Subcutaneous abdominal adipose tissue (tissue), 5 donors: Measurements from ENCODE around the gene TSKU.

Experiments
- H3K27ac ChIP-seq: one replicate; pipeline ENCODE4 v1.7.0; 2013; ENCODE audit warnings: low read depth, mild to moderate bottlenecking, inconsistent platforms, low read length, moderate library complexity
- H3K27me3 ChIP-seq, 5 donors: one replicate each; pipeline ENCODE4 v1.7.0; 2013; ENCODE audit warnings: low read length in 5 of 5, inconsistent platforms in 1 of 5; ENCODE audit not compliant: control insufficient read depth in 5 of 5, insufficient read depth in 4 of 5
- H3K36me3 ChIP-seq, 5 donors: one replicate each; pipeline ENCODE4 v1.7.0; 2013; ENCODE audit warnings: low read length in 5 of 5; ENCODE audit not compliant: control insufficient read depth in 5 of 5, insufficient read depth in 5 of 5
- H3K4me1 ChIP-seq, 5 donors: one replicate each; pipeline ENCODE4 v1.7.0; 2013; ENCODE audit warnings: low read length in 5 of 5, mild to moderate bottlenecking in 3 of 5, moderate library complexity in 1 of 5; ENCODE audit not compliant: control insufficient read depth in 5 of 5, insufficient read depth in 5 of 5
- H3K4me3 ChIP-seq, 5 donors: one replicate each; pipeline ENCODE4 v1.7.0; 2013; ENCODE audit warnings: low read length in 5 of 5, low read depth in 1 of 5
- H3K9ac ChIP-seq, 5 donors: one replicate each; pipeline ENCODE4 v1.7.0; 2013; ENCODE audit warnings: low read length in 5 of 5, mild to moderate bottlenecking in 4 of 5, moderate library complexity in 3 of 5
- H3K9me3 ChIP-seq, 5 donors: one replicate each; pipeline ENCODE4 v1.7.0; 2013; ENCODE audit warnings: low read length in 5 of 5; ENCODE audit not compliant: control insufficient read depth in 5 of 5
- donor health status: healthy.
- donor health status: healthy.
- donor health status: healthy.
- donor health status: healthy.
- donor health status: healthy.

The TSKU gene

DNA sequence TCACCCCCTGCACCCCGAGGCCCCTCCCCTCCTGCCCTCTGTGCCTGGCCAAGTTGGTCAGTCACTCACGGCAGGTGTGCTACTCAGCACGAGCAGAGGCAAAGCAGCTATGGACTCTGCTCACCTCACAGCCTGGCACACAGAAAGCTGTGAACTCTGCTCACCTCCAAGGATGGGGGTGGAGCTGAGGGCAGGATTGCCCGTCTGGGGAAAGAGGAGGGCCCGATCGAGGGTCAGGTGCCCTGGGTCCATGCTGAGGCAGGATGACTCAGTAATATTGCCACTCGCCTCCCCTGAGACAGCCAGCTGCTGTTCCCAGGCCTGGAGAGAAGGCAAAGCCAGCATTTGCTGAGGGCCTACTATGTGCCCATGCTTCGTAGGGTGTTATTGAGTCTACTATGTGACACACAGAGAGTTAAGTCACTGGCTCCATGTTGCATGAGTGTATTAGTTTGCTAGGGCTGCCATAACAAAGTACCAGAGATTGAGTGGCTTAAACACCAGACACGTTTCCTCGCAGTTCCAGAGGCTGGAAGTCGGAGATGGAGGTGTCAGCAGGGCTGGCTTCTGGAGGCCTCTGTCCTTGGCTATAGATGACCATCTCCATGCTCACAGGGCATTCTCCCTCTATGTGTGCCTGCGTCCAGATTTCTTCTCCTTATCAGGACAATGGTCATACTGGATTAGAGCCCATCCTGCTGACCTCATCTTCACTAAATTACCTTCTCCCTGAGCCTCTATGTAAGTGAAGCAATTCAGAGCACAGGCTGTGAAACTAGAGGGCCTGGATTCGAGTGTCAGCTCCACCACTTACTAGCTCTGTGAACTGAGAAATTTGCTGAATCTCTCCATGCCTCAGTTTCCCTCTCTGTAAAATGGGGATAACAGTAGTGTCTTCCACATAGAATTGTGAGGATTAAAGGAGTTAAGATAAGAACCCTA lies 13.2 kb upstream of the TSKU start:
- Histone ChIP-seq H3K36me3 (no peaks in the 10 kb centered on the region), H3K9ac (peak overlapping the region in 3 of 5 donors; percentile 7 to 18 (median 11)), H3K27ac (peak overlapping the region; percentile 78), H3K27me3 (no peaks in the 10 kb centered on the region), H3K9me3 (no peaks in the 10 kb centered on the region), H3K4me3 (no peak overlapping the region), H3K4me1 (peaks cover 14 to 91% (median 90%) of the 10 kb centered on the region in 5 donors)

DNA sequence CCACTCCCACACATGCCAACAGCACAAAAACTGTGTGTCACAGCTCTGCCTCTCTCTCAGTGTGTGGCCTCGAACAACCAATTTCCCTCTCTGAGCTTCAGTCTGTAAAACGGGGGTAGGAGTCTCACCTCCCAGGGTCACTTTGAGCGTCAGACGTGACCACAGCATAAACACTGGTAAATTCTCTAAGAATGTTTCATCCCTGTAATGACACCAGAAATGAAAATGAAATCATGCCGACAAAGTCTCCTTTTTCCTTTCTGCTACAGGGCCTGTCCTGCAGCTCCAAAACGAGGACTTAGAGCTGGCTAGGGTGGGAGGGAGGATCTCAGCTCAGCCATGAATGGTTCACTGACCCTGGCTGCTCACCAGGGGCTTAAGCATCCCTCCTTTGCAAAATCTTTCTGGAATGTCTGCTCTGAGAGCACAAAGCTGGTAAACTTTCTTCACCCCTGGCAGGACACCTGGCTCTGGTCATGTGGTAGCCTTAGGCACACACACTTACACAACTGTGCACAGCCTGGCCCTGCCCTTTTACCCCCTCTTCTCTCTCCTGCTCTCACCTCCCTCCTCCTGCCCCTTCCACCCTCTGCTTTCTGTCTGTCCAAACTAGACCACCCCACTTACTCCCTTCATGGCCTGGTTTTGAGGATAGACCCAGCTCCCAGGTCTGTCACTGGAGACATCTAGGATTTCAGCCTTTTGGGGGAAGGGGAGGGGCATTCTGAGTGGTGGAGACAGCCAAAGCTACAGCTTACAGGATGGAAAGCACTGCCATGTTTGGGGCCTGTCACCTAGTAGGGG lies 12.3 kb upstream of the TSKU start:
- Histone ChIP-seq H3K27ac (peak overlapping the region; percentile 78), H3K9me3 (peaks cover 0 to 2% (median 0%) of the 10 kb centered on the region in 5 donors), H3K4me1 (peaks cover 14 to 87% (median 84%) of the 10 kb centered on the region in 5 donors), H3K4me3 (no peak overlapping the region), H3K36me3 (no peaks in the 10 kb centered on the region), H3K27me3 (no peaks in the 10 kb centered on the region), H3K9ac (peak overlapping the region in 3 of 5 donors; percentile 2 to 18 (median 11))

DNA sequence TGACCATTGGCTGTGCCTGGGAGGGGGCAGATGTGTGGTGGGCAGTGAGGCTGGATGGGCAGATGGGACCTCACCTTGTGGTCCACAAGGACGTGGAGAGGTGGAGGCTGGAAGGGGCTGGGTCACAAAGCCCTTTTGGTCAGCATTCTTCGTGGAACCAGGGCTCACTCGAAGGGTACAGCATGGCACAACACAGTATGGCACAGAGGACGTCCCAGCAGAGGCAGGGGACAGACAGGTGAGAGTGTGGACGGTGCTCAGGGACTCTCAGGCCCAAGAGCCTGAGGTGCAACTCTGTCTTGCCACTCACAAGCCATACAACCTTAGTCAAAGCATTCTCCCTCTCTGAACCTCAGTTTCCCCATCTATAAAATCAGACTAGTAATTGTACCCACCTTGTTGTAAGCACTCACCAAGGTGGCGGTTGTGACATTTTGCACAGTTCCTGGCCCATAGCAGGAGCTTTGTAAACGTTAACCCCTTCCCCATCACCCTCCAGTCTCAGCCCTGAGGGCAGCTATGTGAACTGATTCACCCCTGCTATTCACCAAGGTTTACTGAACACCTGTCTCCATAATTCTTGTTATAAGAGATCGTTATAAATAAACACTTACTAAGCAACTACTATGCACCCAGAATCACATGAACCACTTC lies 11.6 kb upstream of the TSKU start:
- Histone ChIP-seq H3K4me1 (peaks cover 14 to 79% (median 76%) of the 10 kb centered on the region in 5 donors), H3K9ac (peak overlapping the region in 2 of 5 donors; percentile 2 to 11), H3K36me3 (no peaks in the 10 kb centered on the region), H3K9me3 (peaks cover 0 to 4% (median 2%) of the 10 kb centered on the region in 5 donors), H3K27ac (peak overlapping the region; percentile 78), H3K4me3 (no peak overlapping the region), H3K27me3 (no peaks in the 10 kb centered on the region)

DNA sequence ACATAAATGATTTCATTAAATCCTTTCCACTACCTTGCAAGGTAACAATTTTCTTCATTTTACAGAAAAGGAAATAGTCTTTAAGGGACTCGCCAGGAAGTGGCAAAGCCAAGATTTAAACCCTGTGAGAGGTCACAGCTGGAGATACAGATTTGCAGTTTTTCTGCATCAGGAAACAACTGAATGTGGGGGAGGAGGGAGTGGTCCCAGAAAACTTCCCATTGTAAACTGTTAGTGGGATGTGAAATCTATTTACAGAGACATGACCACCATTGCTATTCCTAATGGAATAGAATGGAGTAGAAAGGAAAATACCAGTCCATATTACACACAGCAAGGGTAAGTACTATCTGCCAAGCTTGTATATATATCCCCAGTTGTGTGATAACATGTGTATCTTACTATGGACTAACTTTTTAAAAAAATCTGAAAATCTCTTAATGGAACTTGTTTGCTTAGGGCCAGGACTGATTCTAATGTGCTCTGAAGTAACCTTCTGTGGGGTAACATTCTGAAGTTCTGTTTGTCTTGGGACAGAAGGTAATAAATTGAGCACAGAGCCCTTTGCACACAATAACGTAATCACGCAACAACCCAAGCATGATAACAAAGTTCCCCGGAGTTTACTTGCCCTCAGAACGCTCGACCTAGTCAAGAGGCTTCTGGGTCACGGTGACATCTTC lies 10.9 kb upstream of the TSKU start:
- H3K4me1 ChIP-seq: peaks cover 14 to 73% (median 70%) of the 10 kb centered on the region in 5 donors
- H3K36me3 ChIP-seq: no peaks in the 10 kb centered on the region
- no peak overlapping the region for H3K9ac ChIP-seq
- H3K27me3 ChIP-seq: no peaks in the 10 kb centered on the region
- H3K4me3 ChIP-seq: no peak overlapping the region
- peaks cover 0 to 5% (median 4%) of the 10 kb centered on the region in 5 donors for H3K9me3 ChIP-seq
- H3K27ac ChIP-seq: peak overlapping the region; percentile 78

DNA sequence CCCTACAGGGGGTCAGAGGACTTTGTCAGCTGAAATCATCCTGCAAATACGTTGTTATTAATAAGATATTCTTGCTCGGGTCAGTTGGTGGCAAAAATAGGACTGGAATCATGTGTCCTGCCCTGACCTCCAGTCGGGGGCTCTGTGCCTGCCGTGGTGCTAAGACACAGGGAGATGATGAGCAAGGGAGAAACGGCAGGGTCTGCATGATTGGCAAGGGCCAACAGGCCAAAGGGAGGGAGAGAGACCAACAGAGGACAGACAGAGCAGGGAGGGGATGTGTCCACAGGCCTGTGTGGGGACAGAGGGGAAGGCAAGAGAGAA lies 10.4 kb upstream of the TSKU start:
- Histone ChIP-seq H3K9me3 (peaks cover 0 to 5% (median 4%) of the 10 kb centered on the region in 5 donors), H3K27me3 (no peaks in the 10 kb centered on the region), H3K36me3 (no peaks in the 10 kb centered on the region), H3K9ac (peak overlapping the region in 2 of 5 donors; percentile 36 to 57), H3K27ac (peak overlapping the region; percentile 78), H3K4me3 (no peak overlapping the region), H3K4me1 (peaks cover 14 to 72% (median 67%) of the 10 kb centered on the region in 5 donors)

DNA sequence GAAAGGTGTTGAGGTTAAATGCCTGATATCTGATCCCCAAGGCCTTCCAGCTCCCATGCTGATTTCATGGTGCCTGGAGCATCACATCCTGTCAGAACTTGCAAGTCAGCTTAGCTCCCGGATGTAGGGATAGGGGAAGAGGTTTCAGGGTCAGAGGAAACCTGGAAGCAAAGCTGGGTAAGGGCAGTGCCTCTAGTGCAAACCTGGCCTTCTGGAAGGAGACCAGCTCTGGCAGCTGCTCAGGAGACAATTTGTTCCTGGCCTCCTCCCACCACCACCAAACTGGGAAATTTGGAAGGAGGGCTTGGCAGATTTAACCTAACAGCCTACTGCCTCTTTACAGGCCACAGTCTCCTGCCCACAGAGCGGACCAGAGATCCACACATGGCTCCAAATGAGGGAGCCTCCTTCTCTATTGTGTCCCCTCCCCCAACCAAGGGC lies 9.2 kb upstream of the TSKU start:
- H3K9me3 ChIP-seq: peaks cover 0 to 5% (median 4%) of the 10 kb centered on the region in 5 donors
- H3K27me3 ChIP-seq: no peaks in the 10 kb centered on the region
- H3K4me3 ChIP-seq: no peak overlapping the region
- H3K27ac ChIP-seq: peak overlapping the region; percentile 78
- H3K9ac ChIP-seq: no peak overlapping the region
- no peaks in the 10 kb centered on the region for H3K36me3 ChIP-seq
- H3K4me1 ChIP-seq: peaks cover 4 to 69% (median 61%) of the 10 kb centered on the region in 5 donors

DNA sequence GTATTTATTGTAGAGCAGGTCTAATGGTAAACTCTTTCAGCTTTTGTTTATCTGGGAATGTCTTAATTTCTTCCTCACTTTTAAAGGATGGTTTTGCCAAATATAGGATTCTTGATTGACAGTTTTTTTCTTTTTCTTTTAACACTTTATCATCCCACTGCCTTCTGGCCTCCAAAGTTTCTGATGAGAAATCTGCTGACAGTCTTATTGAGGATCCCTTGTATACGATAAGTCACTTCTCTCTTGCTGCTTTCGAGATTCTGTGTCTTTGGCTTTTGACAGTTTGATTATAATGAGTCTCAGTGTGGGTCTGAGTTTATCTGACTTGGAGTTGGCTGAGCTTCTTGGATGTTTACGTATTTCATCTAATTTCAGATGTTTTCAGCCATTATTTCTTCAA lies 6.7 kb upstream of the TSKU start:
- Histone ChIP-seq H3K9me3 (peaks cover 0 to 5% (median 4%) of the 10 kb centered on the region in 5 donors), H3K9ac (no peak overlapping the region), H3K4me1 (peaks cover 11 to 69% (median 56%) of the 10 kb centered on the region in 5 donors), H3K36me3 (no peaks in the 10 kb centered on the region), H3K27ac (no peak overlapping the region), H3K27me3 (no peaks in the 10 kb centered on the region), H3K4me3 (no peak overlapping the region)

DNA sequence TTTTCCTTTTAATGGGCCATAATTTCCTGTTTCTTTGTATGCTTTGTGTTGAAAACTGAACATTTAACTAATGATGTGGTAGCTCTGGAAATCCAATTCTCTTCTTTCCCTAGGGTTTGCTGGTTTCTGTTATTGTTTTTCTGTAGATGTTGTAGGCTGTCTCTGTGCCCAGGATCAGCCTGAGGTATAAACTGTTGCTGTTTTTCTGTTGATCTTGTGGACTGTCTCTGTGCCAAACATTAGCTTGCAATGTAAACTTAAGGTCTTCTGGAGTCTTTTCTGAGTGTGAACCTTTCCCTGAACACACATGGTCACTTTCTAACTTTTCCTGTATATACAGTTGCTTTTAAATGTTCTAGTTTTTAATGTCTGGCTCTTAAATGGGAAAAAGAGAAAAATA lies 5.9 kb upstream of the TSKU start:
- no peak overlapping the region for H3K4me3 ChIP-seq
- H3K4me1 ChIP-seq: peaks cover 15 to 69% (median 56%) of the 10 kb centered on the region in 5 donors

DNA sequence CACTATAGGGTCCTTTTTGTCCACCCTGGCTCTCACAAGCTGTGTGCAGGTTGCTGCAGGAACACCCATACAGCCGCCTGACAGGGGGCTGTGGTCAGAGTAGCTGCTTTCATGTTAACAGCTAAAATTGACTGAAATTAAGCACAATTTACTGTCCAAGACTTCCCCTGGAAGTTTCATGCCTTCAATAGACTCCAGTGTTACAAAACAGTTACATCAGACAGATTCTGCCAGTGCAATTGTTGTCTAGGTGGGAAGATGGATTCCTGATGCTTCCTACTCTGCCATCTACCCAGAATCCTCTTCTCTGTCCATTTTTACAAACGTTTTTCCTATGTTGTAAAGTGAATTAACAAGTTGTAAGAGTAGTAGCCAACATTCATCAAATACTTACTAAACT lies 5.3 kb upstream of the TSKU start:
- H3K27ac ChIP-seq: no peak overlapping the region
- no peaks in the 10 kb centered on the region for H3K27me3 ChIP-seq
- peaks cover 13 to 69% (median 56%) of the 10 kb centered on the region in 5 donors for H3K4me1 ChIP-seq
- H3K4me3 ChIP-seq: no peak overlapping the region
- H3K9me3 ChIP-seq: peaks cover 0 to 5% (median 4%) of the 10 kb centered on the region in 5 donors
- no peaks in the 10 kb centered on the region for H3K36me3 ChIP-seq
- no peak overlapping the region for H3K9ac ChIP-seq

More for the DNA sequence above, 5.9 kb upstream of the TSKU start:
- Histone ChIP-seq H3K27ac (no peak overlapping the region), H3K27me3 (no peaks in the 10 kb centered on the region), H3K9ac (no peak overlapping the region), H3K9me3 (peaks cover 0 to 5% (median 4%) of the 10 kb centered on the region in 5 donors), H3K36me3 (no peaks in the 10 kb centered on the region)
